ENCODE results near the gene CTSW. TPM values are rescaled to one million over a fixed set of nuclear protein-coding genes. Genes with fewer than 3 reads are reported as not detected.

Gene CTSW
- total RNA-seq, 4 donors from 2014 or later, result 0.20 to 0.49 (median 0.32) TPM; not detected in 1

- Histone ChIP-seq H3K27ac (no peak overlapping the region), H3K36me3 (no peaks in the 10 kb centered on the region), H3K4me3 (no peak overlapping the region), H3K9me3 (no peaks in the 10 kb centered on the region), H3K4me1 (peaks cover 0 to 10% of the 10 kb centered on the region in 2 donors), H3K27me3 (peaks cover 12 to 26% (median 16%) of the 10 kb centered on the region in 3 donors)
- DNase-seq (no peak), ATAC-seq (no peak)
- intact Hi-C loops (cut with DNase I; ENCODE audit: low total_unique reads) (no loop called here), in situ Hi-C loops (cut with MboI; ENCODE audit: low sequenced_read_pairs in 4 of 4) (no loop called here)
- TF ChIP-seq POLR2A (IDR thresholded peaks at IDR 0.05), result no peak
- TF ChIP-seq CTCF (IDR thresholded peaks at IDR 0.05 in 4 of 5, conservative IDR thresholded peaks at IDR 0.05 in 1 of 5), result no peak
Observed at GRCh38 chr11:65903068-65903481, 23.4 kb downstream of the CTSW start.

GRCh38 chr11:65903715-65904114 lies 24.1 kb downstream of the CTSW start:
- intact Hi-C loops (cut with DNase I; ENCODE audit: low total_unique reads) (no loop called here), in situ Hi-C loops (cut with MboI; ENCODE audit: low sequenced_read_pairs in 4 of 4) (no loop called here)
- H3K36me3 ChIP-seq, result no peaks in the 10 kb centered on the region
- peaks cover 11 to 20% (median 12%) of the 10 kb centered on the region in 3 donors for H3K27me3 ChIP-seq
- no peak for TF ChIP-seq CTCF (IDR thresholded peaks at IDR 0.05 in 4 of 5, conservative IDR thresholded peaks at IDR 0.05 in 1 of 5)
- no peak for TF ChIP-seq POLR2A (IDR thresholded peaks at IDR 0.05)
- H3K4me1 ChIP-seq, result peaks cover 0 to 10% of the 10 kb centered on the region in 2 donors
- H3K27ac ChIP-seq, result no peak overlapping the region
- H3K4me3 ChIP-seq, result no peak overlapping the region
- DNase-seq (no peak), ATAC-seq (no peak)
- no peaks in the 10 kb centered on the region for H3K9me3 ChIP-seq

- Histone ChIP-seq H3K36me3 (no peaks in the 10 kb centered on the region), H3K4me3 (no peak overlapping the region), H3K27ac (no peak overlapping the region), H3K4me1 (peaks cover 1 to 4% of the 10 kb centered on the region in 2 donors), H3K9me3 (no peaks in the 10 kb centered on the region), H3K27me3 (peaks cover 0 to 6% (median 3%) of the 10 kb centered on the region in 3 donors)
- TF ChIP-seq CTCF (IDR thresholded peaks at IDR 0.05 in 4 of 5, conservative IDR thresholded peaks at IDR 0.05 in 1 of 5) (no peak), POLR2A (IDR thresholded peaks at IDR 0.05) (no peak)
- intact Hi-C loops (cut with DNase I; ENCODE audit: low total_unique reads), result no loop called here
- no peak for ATAC-seq
- in situ Hi-C loops (cut with MboI; ENCODE audit: low sequenced_read_pairs in 4 of 4), result no loop called here
- no peak for DNase-seq
Observed at GRCh38 chr11:65906602-65907001, 27.0 kb downstream of the CTSW start.

- intact Hi-C loops (cut with DNase I; ENCODE audit: low total_unique reads) (no loop called here), in situ Hi-C loops (cut with MboI; ENCODE audit: low sequenced_read_pairs in 4 of 4) (no loop called here)
- TF ChIP-seq CTCF (IDR thresholded peaks at IDR 0.05 in 4 of 5, conservative IDR thresholded peaks at IDR 0.05 in 1 of 5), result no peak
- no peak for TF ChIP-seq POLR2A (IDR thresholded peaks at IDR 0.05)
- H3K27ac ChIP-seq, result no peak overlapping the region
- peaks cover 0 to 6% (median 3%) of the 10 kb centered on the region in 3 donors for H3K27me3 ChIP-seq
- no peak for ATAC-seq
- no peaks in the 10 kb centered on the region for H3K9me3 ChIP-seq
- H3K4me1 ChIP-seq, result peaks cover 4 to 7% of the 10 kb centered on the region in 2 donors
- no peak overlapping the region for H3K4me3 ChIP-seq
- no peak for DNase-seq
- H3K36me3 ChIP-seq, result no peaks in the 10 kb centered on the region
Observed at GRCh38 chr11:65907878-65908277, 28.2 kb downstream of the CTSW start.
